ENCODE results near the gene ZFR2.
A peak's percentile ranks its signal among the peaks of the same experiment; 100 is the strongest.
"Not testable (repeated sequence)": the region's sequence is repeated elsewhere in the genome, so short reads cannot be mapped to it uniquely, and the experiment has no call there.

Gene ZFR2

DNA sequence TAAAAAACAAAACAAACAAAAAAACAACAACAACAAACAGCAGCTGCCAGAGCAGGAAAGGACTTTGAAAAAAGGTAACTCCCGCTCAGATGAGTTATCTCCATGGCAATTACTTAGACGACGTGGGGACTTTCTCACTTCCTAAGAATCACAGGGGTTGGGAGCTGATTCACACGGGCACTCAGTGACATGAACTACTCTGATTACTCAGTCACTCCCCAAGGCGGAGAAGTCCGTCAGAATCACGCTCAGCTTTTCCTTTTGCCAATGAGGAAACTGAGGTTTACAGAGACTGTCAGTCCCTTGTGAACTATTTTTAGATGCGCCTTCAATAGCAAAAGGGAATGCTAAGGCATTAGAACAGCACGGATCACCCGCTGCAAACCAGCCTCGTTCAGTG is 50.4 kb downstream of the ZFR2 start:
- TF ChIP-seq, protein P1, sequence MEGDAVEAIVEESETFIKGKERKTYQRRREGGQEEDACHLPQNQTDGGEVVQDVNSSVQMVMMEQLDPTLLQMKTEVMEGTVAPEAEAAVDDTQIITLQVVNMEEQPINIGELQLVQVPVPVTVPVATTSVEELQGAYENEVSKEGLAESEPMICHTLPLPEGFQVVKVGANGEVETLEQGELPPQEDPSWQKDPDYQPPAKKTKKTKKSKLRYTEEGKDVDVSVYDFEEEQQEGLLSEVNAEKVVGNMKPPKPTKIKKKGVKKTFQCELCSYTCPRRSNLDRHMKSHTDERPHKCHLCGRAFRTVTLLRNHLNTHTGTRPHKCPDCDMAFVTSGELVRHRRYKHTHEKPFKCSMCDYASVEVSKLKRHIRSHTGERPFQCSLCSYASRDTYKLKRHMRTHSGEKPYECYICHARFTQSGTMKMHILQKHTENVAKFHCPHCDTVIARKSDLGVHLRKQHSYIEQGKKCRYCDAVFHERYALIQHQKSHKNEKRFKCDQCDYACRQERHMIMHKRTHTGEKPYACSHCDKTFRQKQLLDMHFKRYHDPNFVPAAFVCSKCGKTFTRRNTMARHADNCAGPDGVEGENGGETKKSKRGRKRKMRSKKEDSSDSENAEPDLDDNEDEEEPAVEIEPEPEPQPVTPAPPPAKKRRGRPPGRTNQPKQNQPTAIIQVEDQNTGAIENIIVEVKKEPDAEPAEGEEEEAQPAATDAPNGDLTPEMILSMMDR (conservative IDR thresholded peaks at IDR 0.05; ENCODE audit: control insufficient read depth, insufficient read depth, low read depth, low read length): no peak
- H3K4me3 ChIP-seq (ENCODE audit: control insufficient read depth, low read depth, low read length): no peak overlapping the region
- DNase-seq (ENCODE audit: low read depth): peak; percentile 30

DNA sequence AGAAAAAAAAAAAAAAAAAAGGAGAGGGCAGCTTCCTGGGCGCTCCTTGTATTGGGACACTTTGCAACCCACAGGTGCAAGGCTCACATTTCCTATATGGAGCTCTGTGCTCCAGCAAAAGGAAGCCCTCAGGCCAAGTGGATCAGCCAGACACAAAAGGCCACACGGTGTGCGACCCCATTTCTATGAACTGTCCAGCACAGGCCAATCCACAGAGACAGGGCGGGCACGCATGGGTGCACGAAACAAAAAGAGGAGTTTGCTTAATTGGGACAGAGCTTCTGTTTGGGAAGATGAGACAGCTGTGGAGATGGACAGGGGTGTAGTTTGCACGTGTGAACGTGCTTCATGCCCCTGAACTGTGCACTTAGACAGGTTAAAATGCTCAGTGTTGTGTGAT is 51.1 kb downstream of the ZFR2 start:
- TF ChIP-seq, protein P1 (conservative IDR thresholded peaks at IDR 0.05; ENCODE audit: control insufficient read depth, insufficient read depth, low read depth, low read length): no peak
- H3K4me3 ChIP-seq (ENCODE audit: control insufficient read depth, low read depth, low read length): no peak overlapping the region
- DNase-seq (ENCODE audit: low read depth): no peak

DNA sequence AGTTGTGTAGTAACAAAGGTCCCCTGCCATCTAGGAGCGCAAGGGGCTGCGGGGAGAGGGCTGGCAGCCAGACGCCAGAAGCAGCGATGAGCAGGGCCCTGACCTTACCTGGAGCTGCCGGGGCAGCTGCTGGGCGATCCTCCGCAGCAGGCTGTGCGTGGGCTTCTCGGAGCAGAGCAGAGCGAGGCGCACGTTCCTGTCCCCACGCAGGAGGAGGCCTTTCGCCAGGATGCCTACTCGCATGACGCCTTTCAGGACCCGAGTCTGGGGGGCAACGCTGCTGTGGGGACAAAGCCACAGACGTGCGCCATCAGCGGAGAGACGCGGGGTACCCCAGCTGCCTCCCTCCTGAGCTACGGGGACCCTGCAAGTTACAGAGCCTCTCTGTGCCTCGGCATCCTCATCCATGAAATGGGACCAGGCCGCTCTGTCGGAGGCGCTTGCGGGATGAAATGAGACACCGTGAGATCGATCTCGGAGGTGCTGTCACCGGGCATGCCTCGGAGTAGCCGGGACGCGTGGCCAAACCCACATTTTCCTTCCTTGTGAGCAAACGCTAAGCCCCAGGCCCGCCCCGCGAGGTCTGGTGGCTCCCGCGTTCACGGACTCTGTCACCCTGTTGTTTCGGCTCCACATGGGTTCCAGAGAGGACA is 52.1 kb downstream of the ZFR2 start:
- H3K4me3 ChIP-seq (ENCODE audit: control insufficient read depth, low read depth, low read length): no peak overlapping the region
- TF ChIP-seq, protein P1 (conservative IDR thresholded peaks at IDR 0.05; ENCODE audit: control insufficient read depth, insufficient read depth, low read depth, low read length): no peak
- no peak for DNase-seq (ENCODE audit: low read depth)

DNA sequence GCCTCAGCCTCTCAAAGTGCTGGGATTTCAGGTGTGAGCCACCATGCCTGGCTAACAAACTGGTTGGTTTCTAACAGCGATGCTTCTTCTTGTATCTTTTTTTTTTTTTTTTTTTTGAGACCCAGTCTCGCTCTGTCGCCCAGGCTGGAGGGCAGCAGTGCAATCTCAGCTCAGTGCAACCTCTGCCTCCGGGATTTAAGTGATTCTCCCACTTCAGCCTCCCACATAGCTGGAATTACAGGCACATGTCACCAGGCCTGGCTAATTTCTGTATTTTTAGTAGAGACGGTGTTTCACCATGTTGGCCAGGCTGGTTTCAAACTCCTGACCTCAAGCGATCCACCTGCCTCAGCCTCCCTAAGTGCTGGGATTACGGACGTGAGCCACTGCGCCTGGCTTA is 52.7 kb downstream of the ZFR2 start:
- DNase-seq (ENCODE audit: low read depth); H3K4me3 ChIP-seq (ENCODE audit: control insufficient read depth, low read depth, low read length): not testable (repeated sequence)

DNA sequence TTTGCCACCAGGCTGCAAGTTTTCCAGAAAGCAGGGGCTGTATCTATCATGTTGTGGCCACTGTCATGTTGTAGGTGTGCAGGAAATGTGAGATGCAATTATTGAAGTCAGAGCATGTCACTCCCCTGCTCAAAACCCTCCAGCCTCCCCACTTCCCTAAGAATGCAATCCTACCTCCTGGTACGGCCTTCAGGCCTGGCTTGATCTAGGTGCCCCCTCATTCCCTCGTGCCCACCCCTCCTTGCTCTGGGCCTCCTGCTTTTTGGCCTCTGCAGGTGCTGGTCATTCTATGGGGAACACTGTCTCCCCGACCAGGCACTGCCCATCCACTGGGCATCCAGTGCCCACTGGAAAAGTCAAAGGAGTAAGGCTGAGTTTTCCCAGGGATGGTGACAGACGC is 54.2 kb downstream of the ZFR2 start:
- TF ChIP-seq, protein P1 (conservative IDR thresholded peaks at IDR 0.05; ENCODE audit: control insufficient read depth, insufficient read depth, low read depth, low read length): no peak
- H3K4me3 ChIP-seq (ENCODE audit: control insufficient read depth, low read depth, low read length): no peak overlapping the region
- DNase-seq (ENCODE audit: low read depth): no peak

DNA sequence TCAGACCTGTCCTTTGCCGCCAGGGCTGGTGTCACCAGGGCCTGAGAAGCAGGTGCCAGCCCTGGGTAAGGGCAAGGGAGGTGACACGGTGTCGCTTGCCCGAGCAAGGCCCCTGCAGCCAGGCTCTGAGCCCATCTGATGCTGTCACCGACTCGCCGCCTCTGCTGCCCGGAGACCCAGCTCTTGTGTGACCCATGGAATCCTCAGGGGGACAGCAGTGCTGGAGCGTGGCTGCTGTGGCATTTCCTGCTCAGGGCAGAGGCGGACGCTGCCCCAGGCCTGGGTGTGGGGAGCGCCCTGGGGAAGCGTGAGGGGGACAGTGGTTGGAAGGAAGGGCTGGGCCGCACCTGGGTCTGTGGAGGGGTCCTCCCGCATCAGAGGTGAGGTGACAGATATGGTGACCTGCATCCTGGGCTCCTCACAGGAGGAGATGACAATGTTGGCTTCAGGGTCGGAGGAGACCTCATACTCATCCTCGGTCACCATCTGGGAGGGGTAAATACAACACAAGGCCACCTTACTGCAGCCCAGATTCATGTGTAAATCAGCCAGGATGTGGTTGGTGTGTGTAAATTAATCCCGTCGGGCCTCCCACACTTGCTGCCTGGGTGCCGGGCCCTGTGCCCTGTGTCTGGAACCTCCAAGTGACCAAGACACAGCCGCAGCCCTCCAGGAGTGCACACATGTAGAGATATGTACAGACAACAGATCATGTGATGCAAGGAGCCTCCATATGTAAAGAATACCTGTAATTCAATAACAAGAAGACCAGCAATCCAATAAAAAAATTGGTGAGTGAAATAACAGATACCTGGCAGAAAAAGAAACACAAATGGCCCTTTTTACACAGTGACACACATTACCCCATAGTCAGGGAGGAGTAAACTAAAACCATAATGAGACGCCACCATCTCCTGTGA is 55.1 kb downstream of the ZFR2 start:
- DNase-seq (ENCODE audit: low read depth): no peak
- TF ChIP-seq, protein P1 (conservative IDR thresholded peaks at IDR 0.05; ENCODE audit: control insufficient read depth, insufficient read depth, low read depth, low read length): no peak
- H3K4me3 ChIP-seq (ENCODE audit: control insufficient read depth, low read depth, low read length): no peak overlapping the region

DNA sequence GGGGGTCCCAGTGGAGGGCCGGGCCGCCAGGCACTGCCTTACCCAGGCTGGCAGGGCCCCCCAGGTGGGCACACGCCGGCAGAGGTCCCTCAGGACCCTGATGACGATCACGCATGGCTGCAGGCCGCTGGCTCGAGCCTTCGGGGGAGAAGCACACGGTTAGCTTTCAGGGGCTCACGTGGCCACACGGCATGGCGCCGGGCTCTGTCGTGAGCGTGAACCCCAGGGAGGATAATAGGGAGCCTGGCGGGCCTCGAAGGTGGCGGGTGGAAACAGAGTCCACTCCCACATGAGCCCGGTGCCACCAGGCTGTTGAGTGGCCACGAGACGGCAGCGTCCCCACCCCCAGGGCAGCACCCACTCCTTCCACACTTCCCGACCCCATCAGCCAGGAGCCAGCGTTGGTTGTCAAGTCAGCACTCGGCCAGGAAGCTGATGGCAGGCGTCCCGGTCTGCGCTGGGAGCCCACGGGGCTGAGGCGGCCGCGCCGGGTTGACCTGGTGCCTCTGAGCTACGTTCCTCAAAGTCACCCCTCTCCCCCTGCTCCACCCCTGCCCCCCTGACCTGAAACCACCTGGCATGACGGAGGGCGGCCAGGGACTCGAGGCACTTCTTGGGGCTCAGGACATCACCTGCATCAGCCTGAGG is 58.0 kb downstream of the ZFR2 start:
- no peak overlapping the region for H3K4me3 ChIP-seq (ENCODE audit: control insufficient read depth, low read depth, low read length)
- TF ChIP-seq, protein P1 (conservative IDR thresholded peaks at IDR 0.05; ENCODE audit: control insufficient read depth, insufficient read depth, low read depth, low read length): no peak
- DNase-seq (ENCODE audit: low read depth): no peak

Data from fibroblast of mammary gland (primary cell).